ENCODE results near the gene FAM120B.
"Not testable (repeated sequence)": the region's sequence is repeated elsewhere in the genome, so short reads cannot be mapped to it uniquely, and the experiment has no call there.

- not testable (repeated sequence) for TF ChIP-seq ZFP3 (CRISPR knock-in tag; IDR thresholded peaks at IDR 0.05); CSDC2 (CRISPR knock-in tag; IDR thresholded peaks at IDR 0.05); ISL1 (CRISPR knock-in tag; IDR thresholded peaks at IDR 0.05); CSRNP3 (CRISPR knock-in tag; IDR thresholded peaks at IDR 0.05); ZC3H10 (CRISPR knock-in tag; IDR thresholded peaks at IDR 0.05); ZNF565 (CRISPR knock-in tag; conservative IDR thresholded peaks at IDR 0.05; ENCODE audit: low read depth)
Observed at GRCh38 chr6:170335199-170335598, 28.6 kb downstream of the FAM120B start.
